Testis (tissue), 2 donors: Measurements from ENCODE around the gene CEACAM7.

Experiments used
- POLR2A ChIP-seq: fragments of 450-650 bp; IDR thresholded peaks from one replicate; pipeline ENCODE4 v1.6.1; 2017; ENCODE audit warnings: antibody characterized with exemption, mild to moderate bottlenecking, moderate library complexity
- TF ChIP-seq, protein P1 (sequence below), 3 experiments: fragments of 450-650 bp in 2 of 3; fragments of 200-600 bp in 1 of 3; sonication (generic) in 1 of 3; IDR thresholded peaks; one replicate each; pipeline ENCODE4 v1.5.1; 2016 to 2019; ENCODE audit warnings: antibody characterized with exemption in 3 of 3, mild to moderate bottlenecking in 2 of 3, moderate library complexity in 1 of 3

- TF ChIP-seq, protein P1, sequence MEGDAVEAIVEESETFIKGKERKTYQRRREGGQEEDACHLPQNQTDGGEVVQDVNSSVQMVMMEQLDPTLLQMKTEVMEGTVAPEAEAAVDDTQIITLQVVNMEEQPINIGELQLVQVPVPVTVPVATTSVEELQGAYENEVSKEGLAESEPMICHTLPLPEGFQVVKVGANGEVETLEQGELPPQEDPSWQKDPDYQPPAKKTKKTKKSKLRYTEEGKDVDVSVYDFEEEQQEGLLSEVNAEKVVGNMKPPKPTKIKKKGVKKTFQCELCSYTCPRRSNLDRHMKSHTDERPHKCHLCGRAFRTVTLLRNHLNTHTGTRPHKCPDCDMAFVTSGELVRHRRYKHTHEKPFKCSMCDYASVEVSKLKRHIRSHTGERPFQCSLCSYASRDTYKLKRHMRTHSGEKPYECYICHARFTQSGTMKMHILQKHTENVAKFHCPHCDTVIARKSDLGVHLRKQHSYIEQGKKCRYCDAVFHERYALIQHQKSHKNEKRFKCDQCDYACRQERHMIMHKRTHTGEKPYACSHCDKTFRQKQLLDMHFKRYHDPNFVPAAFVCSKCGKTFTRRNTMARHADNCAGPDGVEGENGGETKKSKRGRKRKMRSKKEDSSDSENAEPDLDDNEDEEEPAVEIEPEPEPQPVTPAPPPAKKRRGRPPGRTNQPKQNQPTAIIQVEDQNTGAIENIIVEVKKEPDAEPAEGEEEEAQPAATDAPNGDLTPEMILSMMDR (IDR thresholded peaks at IDR 0.05) = no peak
- TF ChIP-seq POLR2A = no peak
These were observed 14.1 kb upstream of the CEACAM7 start for GRCh38 chr19:41702171-41702651.
